ENCODE results near the gene ARNT2.

ARNT2 gene

GRCh38 chr15:80452166-80452565 lies 48.0 kb downstream of the ARNT2 start:
- no peak for DNase-seq (ENCODE audit: low spot score)
- TF ChIP-seq CTCF (IDR thresholded peaks at IDR 0.05; ENCODE audit: borderline replicate concordance, control extremely low read depth, extremely low read depth, insufficient read depth, missing control alignments) = no peak
- in situ Hi-C loops (cut with MboI; ENCODE audit: low sequenced_read_pairs, unreplicated experiment) = loop anchor here (10.0 kb wide), 2 partner anchors 323 to 523 kb away; partner anchors contain the start of gene CEMIP

GRCh38 chr15:80455051-80455648 lies 51.0 kb downstream of the ARNT2 start:
- no peak for TF ChIP-seq CTCF (IDR thresholded peaks at IDR 0.05; ENCODE audit: borderline replicate concordance, control extremely low read depth, extremely low read depth, insufficient read depth, missing control alignments)
- no peak for DNase-seq (ENCODE audit: low spot score)
- in situ Hi-C loops (cut with MboI; ENCODE audit: low sequenced_read_pairs, unreplicated experiment) = loop anchor here (10.0 kb wide), 2 partner anchors 320 to 520 kb away; partner anchors contain the start of gene CEMIP

DNA sequence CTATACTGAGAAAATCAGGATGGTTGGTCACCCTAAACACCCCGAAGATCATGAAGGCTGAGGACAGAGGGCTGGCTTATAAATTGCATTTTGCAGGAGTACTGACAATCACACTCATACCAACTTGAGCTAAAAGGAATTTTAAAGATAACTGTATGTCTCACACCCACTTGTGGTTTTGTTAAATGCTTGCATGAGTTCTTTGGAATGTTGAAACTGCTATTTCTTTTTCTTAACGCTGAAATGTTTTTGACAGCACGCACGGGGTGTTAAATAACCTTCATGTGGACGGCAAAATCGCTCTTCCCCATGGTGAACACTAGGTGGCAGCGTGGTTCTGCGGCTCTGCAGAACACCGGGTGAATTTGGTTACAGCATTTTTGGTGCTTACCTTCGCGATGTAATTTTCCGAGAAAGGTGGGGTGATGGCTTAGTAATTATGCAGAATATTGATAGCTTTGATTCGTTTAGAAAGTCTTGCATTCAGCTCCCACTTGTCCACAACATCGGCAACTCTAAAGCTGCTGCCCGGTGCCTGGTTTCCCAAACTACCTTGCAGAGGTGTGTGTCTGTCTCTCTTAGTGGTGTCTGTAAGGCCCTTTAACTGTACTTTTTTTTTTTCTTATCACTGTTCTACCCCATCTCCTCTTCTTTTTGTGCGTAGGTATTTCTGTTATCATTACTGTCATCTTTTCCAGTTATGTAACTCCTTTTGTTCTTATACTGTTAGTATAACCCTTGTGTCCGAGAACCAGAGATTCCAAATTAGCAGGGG lies 51.7 kb downstream of the ARNT2 start:
- peak; percentile 95 for TF ChIP-seq CTCF (IDR thresholded peaks at IDR 0.05; ENCODE audit: borderline replicate concordance, control extremely low read depth, extremely low read depth, insufficient read depth, missing control alignments)
- peak; percentile 75 for DNase-seq (ENCODE audit: low spot score)
- in situ Hi-C loops (cut with MboI; ENCODE audit: low sequenced_read_pairs, unreplicated experiment) = loop anchor here (10.0 kb wide), 2 partner anchors 319 to 519 kb away; partner anchors contain the start of gene CEMIP

GRCh38 chr15:80456517-80457492 lies 52.6 kb downstream of the ARNT2 start:
- in situ Hi-C loops (cut with MboI; ENCODE audit: low sequenced_read_pairs, unreplicated experiment) = loop anchor here (10.0 kb wide), 2 partner anchors 318 to 518 kb away; partner anchors contain the start of gene CEMIP
- TF ChIP-seq CTCF (IDR thresholded peaks at IDR 0.05; ENCODE audit: borderline replicate concordance, control extremely low read depth, extremely low read depth, insufficient read depth, missing control alignments) = no peak
- DNase-seq (ENCODE audit: low spot score) = no peak

GRCh38 chr15:80457896-80458295 lies 53.7 kb downstream of the ARNT2 start:
- in situ Hi-C loops (cut with MboI; ENCODE audit: low sequenced_read_pairs, unreplicated experiment) = loop anchor here (10.0 kb wide), 2 partner anchors 317 to 517 kb away; partner anchors contain the start of gene CEMIP
- no peak for DNase-seq (ENCODE audit: low spot score)
- no peak for TF ChIP-seq CTCF (IDR thresholded peaks at IDR 0.05; ENCODE audit: borderline replicate concordance, control extremely low read depth, extremely low read depth, insufficient read depth, missing control alignments)

DNA sequence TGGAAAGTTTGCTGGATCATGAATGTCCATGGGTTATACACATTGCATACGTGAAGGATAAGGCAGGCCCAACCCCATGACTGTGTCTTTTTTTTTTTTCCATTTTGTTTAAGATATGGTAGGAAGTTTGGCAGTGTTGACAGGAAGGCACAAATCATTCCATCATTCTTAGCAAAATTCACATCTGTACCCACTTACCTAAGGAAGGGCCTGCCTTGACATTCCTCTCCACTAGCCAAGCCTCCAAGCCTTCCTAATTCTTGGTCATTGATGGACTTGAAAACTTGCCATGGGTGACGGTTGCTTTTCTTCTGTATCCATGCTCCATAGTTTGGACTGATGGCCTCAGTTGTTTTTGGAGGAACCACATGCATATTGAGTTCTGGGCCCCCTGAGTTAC lies 54.4 kb downstream of the ARNT2 start:
- in situ Hi-C loops (cut with MboI; ENCODE audit: low sequenced_read_pairs, unreplicated experiment) = loop anchor here (10.0 kb wide), 2 partner anchors 316 to 516 kb away; partner anchors contain the start of gene CEMIP
- TF ChIP-seq CTCF (IDR thresholded peaks at IDR 0.05; ENCODE audit: borderline replicate concordance, control extremely low read depth, extremely low read depth, insufficient read depth, missing control alignments) = no peak
- DNase-seq (ENCODE audit: low spot score) = no peak

Data from GM13976 (cell line).